Right lobe of liver (tissue), 4 donors: Measurements from ENCODE around the gene MARCHF6.

Source experiments
- POLR2A ChIP-seq: fragments of 450-650 bp; IDR thresholded peaks from one replicate; pipeline ENCODE4 v1.6.1; 2017; ENCODE audit warnings: antibody characterized with exemption, mild to moderate bottlenecking
- TF ChIP-seq, protein P1 (sequence below), 4 donors: fragments of 200-600 bp in 3 of 4; fragments of 450-650 bp in 1 of 4; IDR thresholded peaks; one replicate each; pipeline versions ENCODE4 v1.5.1 to v1.8.0; 2016 to 2022; ENCODE audit warnings: antibody characterized with exemption in 4 of 4, mild to moderate bottlenecking in 2 of 4
- donor health status: DM: no; HTN: no; CAD: no.
- donor health status: DM: no; HTN: no; CAD: no.
- donor health status: DM: no; HTN: yes; CAD: no.

DNA sequence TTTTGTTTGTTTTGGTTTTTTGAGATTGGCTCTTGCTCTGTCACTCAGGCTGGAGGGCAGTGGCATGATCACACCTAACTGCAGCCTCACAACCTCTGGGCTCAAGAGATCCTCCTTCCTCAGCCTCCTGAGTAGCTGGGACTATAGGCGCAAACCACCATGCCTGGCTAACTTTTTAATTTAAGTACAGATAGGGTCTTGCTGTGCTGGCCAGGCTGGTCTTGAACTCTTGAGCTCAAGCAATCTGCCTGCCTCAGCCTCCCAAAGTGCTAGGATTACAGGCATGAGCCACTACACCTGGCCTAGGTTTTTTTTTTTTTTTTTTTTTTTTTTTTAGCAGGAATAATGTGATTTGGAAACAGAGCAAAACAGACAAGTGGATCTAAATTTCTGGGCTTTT is 37.6 kb downstream of the MARCHF6 start:
- TF ChIP-seq, protein P1, sequence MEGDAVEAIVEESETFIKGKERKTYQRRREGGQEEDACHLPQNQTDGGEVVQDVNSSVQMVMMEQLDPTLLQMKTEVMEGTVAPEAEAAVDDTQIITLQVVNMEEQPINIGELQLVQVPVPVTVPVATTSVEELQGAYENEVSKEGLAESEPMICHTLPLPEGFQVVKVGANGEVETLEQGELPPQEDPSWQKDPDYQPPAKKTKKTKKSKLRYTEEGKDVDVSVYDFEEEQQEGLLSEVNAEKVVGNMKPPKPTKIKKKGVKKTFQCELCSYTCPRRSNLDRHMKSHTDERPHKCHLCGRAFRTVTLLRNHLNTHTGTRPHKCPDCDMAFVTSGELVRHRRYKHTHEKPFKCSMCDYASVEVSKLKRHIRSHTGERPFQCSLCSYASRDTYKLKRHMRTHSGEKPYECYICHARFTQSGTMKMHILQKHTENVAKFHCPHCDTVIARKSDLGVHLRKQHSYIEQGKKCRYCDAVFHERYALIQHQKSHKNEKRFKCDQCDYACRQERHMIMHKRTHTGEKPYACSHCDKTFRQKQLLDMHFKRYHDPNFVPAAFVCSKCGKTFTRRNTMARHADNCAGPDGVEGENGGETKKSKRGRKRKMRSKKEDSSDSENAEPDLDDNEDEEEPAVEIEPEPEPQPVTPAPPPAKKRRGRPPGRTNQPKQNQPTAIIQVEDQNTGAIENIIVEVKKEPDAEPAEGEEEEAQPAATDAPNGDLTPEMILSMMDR (IDR thresholded peaks at IDR 0.05) = no peak
- no peak for TF ChIP-seq POLR2A
